Activated naive CD4-positive, alpha-beta T cell treated with anti-CD3 and anti-CD28 coated beads for 36 hours (primary cell): Measurements from ENCODE around the gene SINHCAF. TPM values are rescaled to one million over a fixed set of nuclear protein-coding genes. Genes with fewer than 3 reads are reported as not detected.

ENCODE experiments used
- CTCF ChIA-PET: fragments of 350-600 bp; sonication (Branson Sonifier 250); formaldehyde crosslinking; loops from one replicate; lab custom pipeline; 2021; ENCODE audit warnings: antibody characterized with exemption; lab: Charles Lee
- DNase-seq: peaks from one replicate; pipeline ENCODE4 v3.0.0-alpha.2; 2020
- H3K27ac Mint-ChIP-seq: one replicate; pipeline ENCODE4 v1.8.0; 2021; ENCODE audit warnings: mild to moderate bottlenecking, mixed read lengths
- H3K27me3 Mint-ChIP-seq: one replicate; pipeline ENCODE4 v1.8.0; 2021; ENCODE audit warnings: low read depth, mixed read lengths
- H3K36me3 Mint-ChIP-seq: one replicate; pipeline ENCODE4 v1.8.0; 2021; ENCODE audit warnings: low read depth, mixed read lengths
- H3K4me1 Mint-ChIP-seq: one replicate; pipeline ENCODE4 v1.8.0; 2021; ENCODE audit warnings: low read depth, mixed read lengths
- H3K4me3 Mint-ChIP-seq: one replicate; pipeline ENCODE4 v1.8.0; 2021; ENCODE audit warnings: mild to moderate bottlenecking, moderate library complexity, mixed read lengths
- H3K9me3 Mint-ChIP-seq: one replicate; pipeline ENCODE4 v1.8.0; 2021; ENCODE audit warnings: mixed read lengths
- intact Hi-C: fragments of 100-400 bp; cut with micrococcal nuclease; formaldehyde crosslinking; loops from one replicate; pipeline ENCODE4 v1.15.1; 2023
- total RNA-seq, 2 experiments: library from RNA; stranded (reverse); gene quantifications; one replicate each; pipeline ENCODE4 v1.2.3, GENCODE V29; 2021

SINHCAF gene
- total RNA-seq, 2 experiments from 2014 or later = 158 to 169 TPM

GRCh38 chr12:31315784-31316465 is 10.0 kb downstream of the SINHCAF start:
- H3K4me1 Mint-ChIP-seq = peaks cover 70% of the 10 kb centered on the region
- CTCF ChIA-PET = interaction anchor here (0.6 to 0.9 kb wide), 2 partner anchors 77 to 320 kb away, joined by 3 to 4 read pairs; no protein-coding TSS in a partner anchor
- no peaks in the 10 kb centered on the region for H3K27me3 Mint-ChIP-seq
- no peak for DNase-seq
- H3K4me3 Mint-ChIP-seq = no peak overlapping the region
- H3K27ac Mint-ChIP-seq = peak overlapping the region; percentile 51
- peaks cover 36% of the 10 kb centered on the region for H3K36me3 Mint-ChIP-seq
- intact Hi-C loops = loop anchor here (2.0 to 5.0 kb wide), 3 partner anchors 17 to 109 kb away; no protein-coding TSS in a partner anchor
- no peaks in the 10 kb centered on the region for H3K9me3 Mint-ChIP-seq

- intact Hi-C loops = loop anchor here (5.0 kb wide), 1 partner anchor 108 kb away; no protein-coding TSS in a partner anchor
- Mint-ChIP-seq H3K9me3 (no peaks in the 10 kb centered on the region), H3K4me1 (peaks cover 69% of the 10 kb centered on the region), H3K27ac (peak overlapping the region; percentile 58), H3K27me3 (no peaks in the 10 kb centered on the region), H3K4me3 (no peak overlapping the region), H3K36me3 (peaks cover 42% of the 10 kb centered on the region)
- CTCF ChIA-PET = interaction anchor here (0.6 kb wide), 1 partner anchor 320 kb away, joined by 3 read pairs; no protein-coding TSS in a partner anchor
- no peak for DNase-seq
Observed at GRCh38 chr12:31315044-31315715, 10.8 kb downstream of the SINHCAF start.

- Mint-ChIP-seq H3K4me3 (no peak overlapping the region), H3K4me1 (peaks cover 63% of the 10 kb centered on the region), H3K9me3 (no peaks in the 10 kb centered on the region), H3K27ac (no peak overlapping the region), H3K27me3 (no peaks in the 10 kb centered on the region), H3K36me3 (peaks cover 48% of the 10 kb centered on the region)
- no peak for DNase-seq
- CTCF ChIA-PET = interaction anchor here (0.7 kb wide), 1 partner anchor 62 kb away, joined by 3 read pairs; no protein-coding TSS in a partner anchor
- intact Hi-C loops = no loop called here
Observed at GRCh38 chr12:31312431-31312830, 13.5 kb downstream of the SINHCAF start.

- no peak for DNase-seq
- H3K36me3 Mint-ChIP-seq = peaks cover 50% of the 10 kb centered on the region
- CTCF ChIA-PET = no interaction called here
- no peaks in the 10 kb centered on the region for H3K9me3 Mint-ChIP-seq
- H3K4me1 Mint-ChIP-seq = peaks cover 63% of the 10 kb centered on the region
- H3K4me3 Mint-ChIP-seq = no peak overlapping the region
- intact Hi-C loops = no loop called here
- no peaks in the 10 kb centered on the region for H3K27me3 Mint-ChIP-seq
- peak overlapping the region; percentile 15 for H3K27ac Mint-ChIP-seq
Observed at GRCh38 chr12:31311634-31312258, 14.2 kb downstream of the SINHCAF start.

- Mint-ChIP-seq H3K4me3 (no peak overlapping the region), H3K4me1 (peaks cover 68% of the 10 kb centered on the region), H3K36me3 (peaks cover 57% of the 10 kb centered on the region), H3K27me3 (no peaks in the 10 kb centered on the region), H3K9me3 (no peaks in the 10 kb centered on the region), H3K27ac (no peak overlapping the region)
- intact Hi-C loops = no loop called here
- no peak for DNase-seq
- CTCF ChIA-PET = no interaction called here
Observed at GRCh38 chr12:31310488-31310887, 15.5 kb downstream of the SINHCAF start.

GRCh38 chr12:31309279-31309678 is 16.7 kb downstream of the SINHCAF start:
- CTCF ChIA-PET = interaction anchor here (0.8 kb wide), 1 partner anchor 37 kb away, joined by 7 read pairs; no protein-coding TSS in a partner anchor
- Mint-ChIP-seq H3K27ac (no peak overlapping the region), H3K4me1 (peaks cover 66% of the 10 kb centered on the region), H3K9me3 (no peaks in the 10 kb centered on the region), H3K27me3 (no peaks in the 10 kb centered on the region), H3K4me3 (no peak overlapping the region), H3K36me3 (peaks cover 61% of the 10 kb centered on the region)
- no peak for DNase-seq
- intact Hi-C loops = no loop called here

GRCh38 chr12:31308116-31308515 is 17.8 kb downstream of the SINHCAF start:
- H3K9me3 Mint-ChIP-seq = no peaks in the 10 kb centered on the region
- CTCF ChIA-PET = interaction anchor here (0.6 kb wide), 1 partner anchor 14 kb away, joined by 3 read pairs; no protein-coding TSS in a partner anchor
- H3K4me3 Mint-ChIP-seq = no peak overlapping the region
- intact Hi-C loops = no loop called here
- no peak overlapping the region for H3K27ac Mint-ChIP-seq
- H3K36me3 Mint-ChIP-seq = peaks cover 64% of the 10 kb centered on the region
- no peaks in the 10 kb centered on the region for H3K27me3 Mint-ChIP-seq
- H3K4me1 Mint-ChIP-seq = peaks cover 70% of the 10 kb centered on the region
- no peak for DNase-seq

GRCh38 chr12:31306866-31307265 is 19.1 kb downstream of the SINHCAF start:
- Mint-ChIP-seq H3K27me3 (no peaks in the 10 kb centered on the region), H3K4me1 (peaks cover 71% of the 10 kb centered on the region), H3K4me3 (no peak overlapping the region), H3K27ac (peak overlapping the region; percentile 68), H3K9me3 (no peaks in the 10 kb centered on the region), H3K36me3 (peaks cover 58% of the 10 kb centered on the region)
- no peak for DNase-seq
- CTCF ChIA-PET = interaction anchor here (0.7 kb wide), 1 partner anchor 56 kb away, joined by 3 read pairs; no protein-coding TSS in a partner anchor
- intact Hi-C loops = no loop called here

GRCh38 chr12:31303466-31303865 is 22.5 kb downstream of the SINHCAF start:
- H3K4me3 Mint-ChIP-seq = no peak overlapping the region
- no peak for DNase-seq
- peaks cover 74% of the 10 kb centered on the region for H3K4me1 Mint-ChIP-seq
- H3K9me3 Mint-ChIP-seq = no peaks in the 10 kb centered on the region
- CTCF ChIA-PET = no interaction called here
- H3K27ac Mint-ChIP-seq = peak overlapping the region; percentile 46
- H3K36me3 Mint-ChIP-seq = peaks cover 52% of the 10 kb centered on the region
- no peaks in the 10 kb centered on the region for H3K27me3 Mint-ChIP-seq
- intact Hi-C loops = no loop called here

- no peaks in the 10 kb centered on the region for H3K27me3 Mint-ChIP-seq
- CTCF ChIA-PET = interaction anchor here (2.0 kb wide), 1 partner anchor 29 kb away, joined by 5 read pairs; no protein-coding TSS in a partner anchor
- H3K9me3 Mint-ChIP-seq = no peaks in the 10 kb centered on the region
- no peak overlapping the region for H3K27ac Mint-ChIP-seq
- no peak overlapping the region for H3K4me3 Mint-ChIP-seq
- no peak for DNase-seq
- H3K36me3 Mint-ChIP-seq = peaks cover 60% of the 10 kb centered on the region
- peaks cover 61% of the 10 kb centered on the region for H3K4me1 Mint-ChIP-seq
- intact Hi-C loops = no loop called here
Observed at GRCh38 chr12:31301311-31301710, 24.6 kb downstream of the SINHCAF start.

- no peak overlapping the region for H3K4me3 Mint-ChIP-seq
- peaks cover 56% of the 10 kb centered on the region for H3K4me1 Mint-ChIP-seq
- DNase-seq = no peak
- CTCF ChIA-PET = interaction anchor here (2.0 kb wide), 1 partner anchor 29 kb away, joined by 5 read pairs; no protein-coding TSS in a partner anchor
- H3K27ac Mint-ChIP-seq = peak overlapping the region; percentile 10
- peaks cover 58% of the 10 kb centered on the region for H3K36me3 Mint-ChIP-seq
- intact Hi-C loops = no loop called here
- no peaks in the 10 kb centered on the region for H3K27me3 Mint-ChIP-seq
- no peaks in the 10 kb centered on the region for H3K9me3 Mint-ChIP-seq
Observed at GRCh38 chr12:31300783-31301182, 25.2 kb downstream of the SINHCAF start.

- intact Hi-C loops = no loop called here
- Mint-ChIP-seq H3K9me3 (no peaks in the 10 kb centered on the region), H3K27me3 (no peaks in the 10 kb centered on the region), H3K4me3 (no peak overlapping the region), H3K27ac (peak overlapping the region; percentile 10), H3K4me1 (peaks cover 55% of the 10 kb centered on the region), H3K36me3 (peaks cover 57% of the 10 kb centered on the region)
- DNase-seq = no peak
- CTCF ChIA-PET = interaction anchor here (2.0 kb wide), 1 partner anchor 28 kb away, joined by 5 read pairs; no protein-coding TSS in a partner anchor
Observed at GRCh38 chr12:31300341-31300740, 25.6 kb downstream of the SINHCAF start.
